ENCODE data around the gene ARL16. TPM values are rescaled to one million over a fixed set of nuclear protein-coding genes. Genes with fewer than 3 reads are reported as not detected.

ARL16 gene
- total and polyA plus RNA-seq, 2 donors = 19.7 to 47.0 TPM

DNA sequence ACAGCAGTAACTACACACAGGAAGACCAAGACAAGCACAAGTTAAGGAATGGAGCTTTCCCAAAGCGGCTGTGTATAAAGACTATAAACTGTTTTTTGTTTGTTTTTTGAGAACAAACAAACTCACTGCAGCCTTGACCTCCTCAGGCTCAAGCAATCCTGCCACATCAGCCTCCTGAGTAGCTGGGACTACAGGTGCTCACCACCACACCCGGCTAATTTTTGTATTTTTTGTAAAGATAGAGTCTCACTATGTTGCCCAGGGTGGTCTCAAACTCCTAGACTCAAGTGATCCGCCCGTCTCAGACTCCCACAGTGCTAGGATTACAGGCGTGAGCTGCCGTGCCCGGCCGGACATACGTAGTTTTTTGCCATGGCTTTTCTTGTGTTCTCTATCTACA lies 23.2 kb downstream of the ARL16 start:
- no peak for DNase-seq (ENCODE audit: extremely low spot score)
- 90% methylated on average over 9 of the region's 9 CpGs for WGBS
- Histone ChIP-seq H3K36me3 (ENCODE audit: insufficient read depth) (no peaks in the 10 kb centered on the region), H3K4me1 (ENCODE audit: insufficient read depth) (no peaks in the 10 kb centered on the region), H3K4me3 (ENCODE audit: low read depth, low read length) (no peak overlapping the region), H3K27ac (ENCODE audit: low read depth) (no peak overlapping the region)

DNA sequence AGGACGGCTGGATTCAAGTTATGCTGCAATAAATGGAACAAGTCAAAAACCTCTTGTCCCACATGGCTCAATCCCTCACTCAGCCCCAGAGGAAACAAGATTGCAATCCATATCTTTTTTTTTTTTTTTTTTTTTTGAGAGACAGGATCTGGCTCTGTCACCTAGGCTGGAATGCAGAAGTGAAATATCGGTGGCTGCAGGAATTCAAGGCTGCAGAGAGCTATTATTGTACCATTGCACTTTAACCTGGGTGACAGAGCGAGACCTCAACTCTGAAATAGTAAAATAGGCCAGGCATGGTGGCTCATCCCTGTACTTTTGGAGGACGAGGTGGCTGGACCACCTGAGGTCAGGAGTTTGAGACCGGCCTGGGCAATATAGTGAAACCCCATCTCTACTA lies 24.6 kb downstream of the ARL16 start:
- no peaks in the 10 kb centered on the region for H3K36me3 ChIP-seq (ENCODE audit: insufficient read depth)
- no peaks in the 10 kb centered on the region for H3K4me1 ChIP-seq (ENCODE audit: insufficient read depth)
- WGBS = 76% methylated on average over 5 of the region's 5 CpGs
- H3K4me3 ChIP-seq (ENCODE audit: low read depth, low read length) = no peak overlapping the region
- no peak overlapping the region for H3K27ac ChIP-seq (ENCODE audit: low read depth)
- DNase-seq (ENCODE audit: extremely low spot score) = no peak

DNA sequence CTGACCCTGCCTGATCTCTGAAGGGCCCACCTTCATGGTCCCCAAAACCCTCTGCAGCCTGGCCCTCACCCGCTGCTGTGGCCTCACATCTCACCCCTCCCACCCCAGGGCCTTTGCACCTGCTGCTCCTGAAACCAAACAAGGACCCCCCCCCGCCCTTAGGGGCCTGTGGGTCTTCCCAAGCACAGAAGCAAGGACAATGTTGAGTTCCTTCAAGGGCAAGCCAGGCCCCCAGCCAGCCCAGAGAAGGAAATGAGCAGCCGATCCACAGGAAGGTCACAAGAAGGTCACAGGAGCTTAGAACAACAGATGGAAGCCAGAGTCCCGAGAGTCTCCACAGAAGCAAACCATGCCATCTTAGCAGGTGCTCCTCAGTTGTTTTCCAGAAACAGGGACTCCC lies 26.8 kb downstream of the ARL16 start:
- 50% methylated on average over 4 of the region's 4 CpGs for WGBS
- H3K4me1 ChIP-seq (ENCODE audit: insufficient read depth) = no peaks in the 10 kb centered on the region

DNA sequence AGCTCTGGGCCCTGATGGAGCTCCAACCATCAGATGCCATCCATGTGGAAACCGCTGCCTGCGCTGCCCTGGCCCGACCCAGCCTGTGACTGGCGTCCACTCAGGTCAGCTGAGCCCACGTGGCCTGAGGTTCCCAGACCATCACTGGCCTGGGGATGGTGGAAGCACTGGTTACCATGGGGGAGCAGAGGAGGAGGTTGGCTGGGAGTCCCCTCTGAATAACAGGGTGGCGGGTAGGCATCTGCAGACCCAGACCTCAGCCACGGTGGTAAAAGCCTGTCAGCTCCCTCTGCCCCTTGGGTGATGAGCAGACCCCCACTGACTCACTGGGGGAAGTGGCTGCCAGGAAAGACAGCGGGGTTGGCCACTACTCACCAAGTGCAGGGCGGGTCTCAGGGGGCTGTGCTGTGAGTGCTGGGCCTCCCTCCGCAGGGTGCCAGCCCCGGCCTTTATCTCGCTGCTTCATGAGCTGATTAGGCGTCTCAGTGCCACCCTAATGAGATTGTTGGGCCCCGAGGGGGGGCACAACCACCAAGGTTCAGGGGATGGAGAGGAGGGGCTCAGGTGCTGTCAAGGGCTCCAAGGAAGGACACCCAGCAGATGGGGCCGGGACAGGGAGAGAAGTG lies 27.4 kb downstream of the ARL16 start, which contains the start of gene PDE6G:
Gene PDE6G, minus strand, starts transcription at position 425 of the 626 bp plus-strand sequence. CDS start 3,237 bp downstream, outside the sequence.
- WGBS = 84% methylated on average over 15 of the region's 15 CpGs
- DNase-seq (ENCODE audit: extremely low spot score) = no peak
- H3K4me3 ChIP-seq (ENCODE audit: low read depth, low read length) = no peak within 1 kb of the TSS
- no peaks in the 10 kb centered on the region for H3K4me1 ChIP-seq (ENCODE audit: insufficient read depth)
- H3K36me3 ChIP-seq (ENCODE audit: insufficient read depth) = no peaks in the 10 kb centered on the region
- no peak within 1 kb of the TSS for H3K27ac ChIP-seq (ENCODE audit: low read depth)

More for the DNA sequence above, 26.8 kb downstream of the ARL16 start:
- Histone ChIP-seq H3K27ac (ENCODE audit: low read depth) (no peak overlapping the region), H3K36me3 (ENCODE audit: insufficient read depth) (no peaks in the 10 kb centered on the region), H3K4me3 (ENCODE audit: low read depth, low read length) (no peak overlapping the region)
- no peak for DNase-seq (ENCODE audit: extremely low spot score)

DNA sequence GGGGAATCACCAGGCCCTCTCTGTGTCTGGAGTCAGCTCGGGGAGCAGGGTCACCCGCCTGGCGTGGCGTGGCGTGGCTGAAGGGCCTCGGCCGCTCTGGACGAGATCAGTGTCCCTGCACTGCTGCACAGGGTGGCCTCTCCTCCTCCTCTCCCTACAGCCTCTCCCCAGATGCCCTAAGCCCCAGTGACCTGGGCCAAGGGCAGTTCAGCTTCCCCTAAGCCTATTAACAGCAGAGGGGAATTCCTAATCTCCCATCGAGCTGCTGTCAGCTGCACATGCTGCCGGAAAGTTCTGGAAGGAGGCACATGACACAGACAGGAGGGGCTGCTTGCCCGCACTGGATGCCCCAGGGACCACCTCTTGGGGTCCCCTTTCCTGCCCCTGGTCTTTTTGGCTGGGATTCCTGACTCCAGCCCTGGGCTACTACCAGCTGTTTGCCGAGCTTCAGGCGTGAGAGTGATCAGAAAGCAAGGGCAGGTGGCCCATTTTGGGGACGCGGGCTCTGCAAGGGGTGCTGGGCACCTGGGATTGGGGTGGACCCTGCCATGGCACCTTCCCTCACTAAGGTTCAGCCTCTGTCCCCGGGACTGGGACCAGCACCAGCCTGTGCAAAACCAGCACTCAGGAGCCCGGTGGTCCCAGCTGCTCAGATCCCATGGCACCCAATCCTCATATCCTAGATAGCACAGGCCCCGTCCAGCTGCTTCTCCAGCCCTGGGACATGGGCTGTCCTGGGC lies 28.0 kb downstream of the ARL16 start:
- WGBS = 71% methylated on average over 18 of the region's 18 CpGs
- H3K27ac ChIP-seq (ENCODE audit: low read depth) = no peak overlapping the region
- H3K36me3 ChIP-seq (ENCODE audit: insufficient read depth) = no peaks in the 10 kb centered on the region
- H3K4me3 ChIP-seq (ENCODE audit: low read depth, low read length) = no peak overlapping the region
- no peak for DNase-seq (ENCODE audit: extremely low spot score)
- H3K4me1 ChIP-seq (ENCODE audit: insufficient read depth) = no peaks in the 10 kb centered on the region

DNA sequence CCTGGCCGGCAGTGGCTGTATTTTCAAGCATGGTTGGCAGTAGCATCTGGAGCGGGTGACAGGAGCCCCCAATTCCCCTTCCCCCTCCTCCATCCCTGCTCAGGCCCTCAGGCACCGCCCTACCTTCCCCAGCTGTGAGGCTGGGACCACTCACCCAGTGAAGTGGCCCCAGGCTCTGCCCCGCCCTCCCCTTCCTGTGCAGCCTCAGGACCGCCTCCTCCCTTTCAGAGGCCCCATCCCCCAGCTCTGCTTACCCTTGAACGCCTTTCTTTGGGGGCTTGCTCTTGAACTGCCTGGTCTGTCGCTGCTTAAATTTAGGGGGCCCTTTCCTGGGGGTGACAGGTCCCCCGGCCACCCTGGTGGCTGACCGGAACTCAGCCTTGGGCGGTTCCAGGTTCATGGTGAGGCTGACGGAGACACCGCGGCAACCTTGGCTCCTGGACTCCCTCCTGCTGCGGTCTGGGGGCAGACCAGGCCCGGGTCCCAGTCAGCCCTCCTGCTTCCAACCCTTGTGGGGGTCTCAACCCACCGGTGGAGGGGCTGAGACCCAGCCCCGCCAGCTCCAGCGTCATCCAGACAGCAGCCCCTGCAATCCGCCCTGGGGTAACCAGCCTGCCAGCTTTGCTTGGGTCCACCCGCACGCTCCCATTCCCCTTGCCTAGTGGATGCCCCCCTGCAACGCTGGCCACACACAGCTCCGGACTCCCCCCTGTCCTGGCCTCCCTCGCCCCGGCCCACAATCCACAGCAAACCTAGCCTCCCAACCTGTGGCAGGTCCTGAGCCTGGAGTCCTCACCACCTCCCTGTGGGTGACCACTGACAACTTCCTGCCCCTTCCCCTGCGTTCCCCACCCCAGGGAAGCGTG lies 30.5 kb downstream of the ARL16 start:
- no peak overlapping the region for H3K4me3 ChIP-seq (ENCODE audit: low read depth, low read length)

DNA sequence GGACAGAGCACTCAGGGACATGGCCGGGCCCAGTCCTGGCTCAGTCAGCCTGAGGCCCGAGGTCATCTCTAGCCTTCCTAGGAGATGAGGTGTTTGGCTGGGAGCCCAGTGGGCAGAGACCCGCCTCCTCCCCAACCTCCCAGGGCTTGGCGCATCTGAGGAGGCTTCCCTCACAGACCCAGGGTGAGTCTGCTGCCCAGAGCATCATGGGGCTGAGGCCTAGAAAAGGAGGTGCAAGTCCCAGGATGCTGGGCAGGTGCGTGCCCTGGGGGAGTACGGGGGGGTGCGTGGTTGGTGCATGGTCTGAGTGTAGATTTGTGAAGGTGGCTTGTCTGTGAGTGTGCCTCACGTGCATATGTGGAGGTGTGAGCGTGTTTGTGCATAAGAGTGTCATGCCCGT lies 31.9 kb downstream of the ARL16 start:
- WGBS = 72% methylated on average over 10 of the region's 10 CpGs
- Histone ChIP-seq H3K4me1 (ENCODE audit: insufficient read depth) (no peaks in the 10 kb centered on the region), H3K4me3 (ENCODE audit: low read depth, low read length) (no peak overlapping the region), H3K27ac (ENCODE audit: low read depth) (no peak overlapping the region), H3K36me3 (ENCODE audit: insufficient read depth) (no peaks in the 10 kb centered on the region)
- no peak for DNase-seq (ENCODE audit: extremely low spot score)

More for the DNA sequence above, 30.5 kb downstream of the ARL16 start:
- Histone ChIP-seq H3K27ac (ENCODE audit: low read depth) (no peak overlapping the region), H3K4me1 (ENCODE audit: insufficient read depth) (no peaks in the 10 kb centered on the region), H3K36me3 (ENCODE audit: insufficient read depth) (no peaks in the 10 kb centered on the region)
- no peak for DNase-seq (ENCODE audit: extremely low spot score)
- 27% methylated on average over 27 of the region's 27 CpGs for WGBS

DNA sequence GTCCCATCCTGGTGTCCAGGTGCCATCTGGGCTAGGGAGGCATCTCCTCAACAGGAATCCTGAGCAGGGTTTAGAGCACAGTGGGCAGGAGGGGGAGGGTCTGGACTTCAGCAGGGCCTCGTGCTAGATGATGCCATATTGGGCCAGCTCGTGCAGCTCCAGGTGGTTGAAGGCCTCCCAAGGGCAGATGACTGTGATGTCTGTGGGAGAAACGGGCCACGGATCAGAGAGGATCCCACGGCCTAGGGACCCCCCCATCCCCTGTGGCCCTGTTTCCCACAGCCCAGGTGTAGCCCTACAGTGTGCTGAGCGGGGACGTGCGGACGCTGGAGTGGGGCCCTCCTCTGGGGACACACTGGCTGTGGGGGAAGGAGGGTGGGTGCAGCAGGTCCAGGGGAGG lies 32.6 kb downstream of the ARL16 start:
- Histone ChIP-seq H3K36me3 (ENCODE audit: insufficient read depth) (no peaks in the 10 kb centered on the region), H3K4me3 (ENCODE audit: low read depth, low read length) (no peak overlapping the region), H3K4me1 (ENCODE audit: insufficient read depth) (no peaks in the 10 kb centered on the region), H3K27ac (ENCODE audit: low read depth) (no peak overlapping the region)
- no peak for DNase-seq (ENCODE audit: extremely low spot score)
- 68% methylated on average over 9 of the region's 9 CpGs for WGBS

DNA sequence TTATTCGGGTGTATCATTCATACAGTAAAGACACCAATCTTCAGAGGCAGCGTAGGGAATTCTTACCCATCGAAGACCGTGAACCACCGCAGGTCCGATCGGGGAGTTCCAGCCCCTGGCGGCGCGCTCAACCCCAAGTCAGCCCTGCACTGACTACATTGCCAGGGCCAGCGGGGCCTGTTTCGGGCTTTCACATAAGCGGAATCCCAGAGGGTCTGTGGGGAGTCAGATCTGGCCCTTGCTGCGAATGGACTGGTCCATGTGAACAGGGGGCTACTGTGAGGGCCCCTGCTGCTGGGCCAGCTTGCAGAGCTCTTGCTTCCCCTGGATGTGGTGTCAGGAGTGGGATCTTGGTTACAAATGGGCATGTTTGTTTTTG lies 34.9 kb downstream of the ARL16 start:
- no peak for DNase-seq (ENCODE audit: extremely low spot score)
- Histone ChIP-seq H3K27ac (ENCODE audit: low read depth) (no peak overlapping the region), H3K4me3 (ENCODE audit: low read depth, low read length) (no peak overlapping the region), H3K4me1 (ENCODE audit: insufficient read depth) (no peaks in the 10 kb centered on the region), H3K36me3 (ENCODE audit: insufficient read depth) (no peaks in the 10 kb centered on the region)
- 57% methylated on average over 14 of the region's 14 CpGs for WGBS

DNA sequence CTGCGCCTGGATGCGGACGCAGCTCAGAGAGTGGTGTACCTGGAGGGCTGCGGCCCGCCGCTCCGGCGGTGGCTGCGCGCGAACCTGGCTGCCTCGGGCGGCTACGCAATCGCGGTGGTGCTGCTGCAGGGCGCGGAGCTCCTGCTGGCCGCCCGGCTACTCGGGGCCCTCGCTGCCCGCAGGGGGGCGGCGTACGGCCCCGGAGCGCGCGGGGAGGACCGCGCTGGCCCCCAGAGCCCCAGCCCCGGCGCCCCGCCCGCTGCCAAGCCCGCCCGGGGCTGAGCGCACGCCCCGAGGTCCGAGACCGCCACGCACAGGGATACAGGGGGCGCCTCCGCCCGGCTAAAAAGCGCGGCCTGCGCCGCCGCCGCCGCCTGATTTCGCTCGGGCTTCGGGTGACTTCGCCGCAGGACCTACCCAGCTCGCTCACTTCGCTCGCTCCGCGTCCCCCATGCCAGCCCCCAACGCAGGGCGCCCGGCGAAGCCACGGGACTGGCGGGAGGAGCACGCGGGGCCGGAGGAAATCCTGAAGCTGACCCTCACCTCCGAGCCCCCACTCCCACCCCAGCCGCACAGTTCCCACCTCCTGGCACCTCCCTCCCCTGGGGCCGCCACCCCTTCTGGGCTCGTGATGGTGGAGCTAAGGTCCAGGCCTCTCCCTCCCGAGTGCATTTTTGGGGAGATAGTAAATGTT lies 35.4 kb downstream of the ARL16 start:
- WGBS = 5% methylated on average over 78 of the region's 78 CpGs
- H3K27ac ChIP-seq (ENCODE audit: low read depth) = no peak overlapping the region
- H3K4me1 ChIP-seq (ENCODE audit: insufficient read depth) = no peaks in the 10 kb centered on the region
- H3K36me3 ChIP-seq (ENCODE audit: insufficient read depth) = no peaks in the 10 kb centered on the region
- H3K4me3 ChIP-seq (ENCODE audit: low read depth, low read length) = no peak overlapping the region
- DNase-seq (ENCODE audit: extremely low spot score) = no peak

DNA sequence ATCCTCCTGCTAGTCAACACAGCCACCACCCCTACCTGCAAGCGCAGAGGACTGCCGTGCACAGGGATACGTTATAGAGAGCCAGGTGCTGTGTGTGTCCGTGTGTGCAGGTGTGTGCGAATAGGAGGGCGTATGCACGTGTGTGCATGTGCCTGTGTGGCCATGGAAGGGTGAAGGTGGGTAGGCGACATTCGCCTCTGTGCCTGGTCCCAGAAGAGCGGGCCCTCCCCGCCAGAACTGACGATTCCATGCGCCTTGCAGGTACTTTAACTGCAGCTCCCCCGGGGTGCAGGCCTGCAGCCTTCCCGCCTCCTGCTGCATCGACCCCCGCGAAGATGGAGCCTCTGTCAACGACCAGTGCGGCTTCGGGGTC lies 36.0 kb downstream of the ARL16 start:
- 29% methylated on average over 21 of the region's 21 CpGs for WGBS
- H3K36me3 ChIP-seq (ENCODE audit: insufficient read depth) = no peaks in the 10 kb centered on the region
- no peak for DNase-seq (ENCODE audit: extremely low spot score)
- no peaks in the 10 kb centered on the region for H3K4me1 ChIP-seq (ENCODE audit: insufficient read depth)
- no peak overlapping the region for H3K27ac ChIP-seq (ENCODE audit: low read depth)
- H3K4me3 ChIP-seq (ENCODE audit: low read depth, low read length) = no peak overlapping the region

DNA sequence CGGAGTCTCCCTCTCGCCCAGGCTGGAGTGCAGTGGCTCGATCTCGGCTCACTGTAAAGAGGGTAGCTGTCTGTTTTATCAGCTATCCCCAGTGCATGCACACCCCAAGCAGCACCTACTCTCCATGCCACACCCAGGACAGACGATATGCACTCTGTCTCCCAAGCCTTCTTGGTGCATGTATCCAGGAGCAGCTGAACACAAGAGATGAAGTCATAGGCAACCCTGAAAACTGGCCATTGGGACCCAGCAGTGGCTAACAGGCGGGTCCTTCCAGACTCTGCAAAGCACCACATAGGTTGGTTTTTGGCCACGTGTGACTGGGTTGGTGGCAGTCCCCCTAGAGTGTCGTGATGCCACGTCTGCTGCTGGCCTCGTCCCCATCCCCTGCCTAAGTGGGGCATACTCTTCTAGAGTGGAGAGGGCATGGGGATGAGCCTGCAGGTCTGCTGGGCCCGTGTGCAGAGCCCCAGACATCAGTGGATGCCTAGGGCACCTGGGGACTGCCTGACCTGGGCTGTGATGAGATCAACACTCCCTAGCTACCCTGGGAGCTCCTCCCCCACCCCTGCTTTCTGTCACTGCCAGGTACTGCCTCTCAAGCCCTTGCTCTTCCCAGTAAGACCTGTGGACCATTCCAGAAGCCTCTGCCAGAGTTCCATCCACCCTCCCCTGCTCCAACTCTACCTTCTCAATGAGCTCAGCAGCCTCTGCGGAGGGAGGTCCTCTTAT lies 36.6 kb downstream of the ARL16 start:
- Histone ChIP-seq H3K36me3 (ENCODE audit: insufficient read depth) (no peaks in the 10 kb centered on the region), H3K4me3 (ENCODE audit: low read depth, low read length) (no peak overlapping the region), H3K27ac (ENCODE audit: low read depth) (no peak overlapping the region), H3K4me1 (ENCODE audit: insufficient read depth) (no peaks in the 10 kb centered on the region)
- WGBS = 71% methylated on average over 12 of the region's 12 CpGs
- no peak for DNase-seq (ENCODE audit: extremely low spot score)

All from urinary bladder (tissue), 4 donors.